Stimulated activated naive CD4-positive, alpha-beta T cell (primary cell): ENCODE data around the gene TRPC4AP.
"Not testable (repeated sequence)": the region's sequence is repeated elsewhere in the genome, so short reads cannot be mapped to it uniquely, and the experiment has no call there.

Source experiments
- DNase-seq, 6 experiments: peaks; one replicate each; lab custom pipeline; 2025; lab: John Stamatoyannopoulos, UW

TRPC4AP gene

GRCh38 chr20:35059110-35059509 is 33.5 kb downstream of the TRPC4AP start:
- DNase-seq = no peak

GRCh38 chr20:35055445-35056276 is 36.9 kb downstream of the TRPC4AP start:
- no peak for DNase-seq

GRCh38 chr20:35054814-35055213 is 37.8 kb downstream of the TRPC4AP start:
- DNase-seq = no peak

GRCh38 chr20:35052616-35053015 is 40.0 kb downstream of the TRPC4AP start:
- DNase-seq = not testable (repeated sequence)

- no peak for DNase-seq
Observed at GRCh38 chr20:35049776-35050352, 42.7 kb downstream of the TRPC4AP start.

- DNase-seq = no peak
Observed at GRCh38 chr20:35048739-35049138, 43.9 kb downstream of the TRPC4AP start.

- no peak for DNase-seq
Observed at GRCh38 chr20:35042268-35042667, 50.3 kb downstream of the TRPC4AP start.

GRCh38 chr20:35040646-35041045 is 52.0 kb downstream of the TRPC4AP start:
- no peak for DNase-seq

GRCh38 chr20:35039846-35040489 is 52.6 kb downstream of the TRPC4AP start:
- DNase-seq = no peak

GRCh38 chr20:35039146-35039545 is 53.5 kb downstream of the TRPC4AP start:
- DNase-seq = no peak

- DNase-seq = no peak
Observed at GRCh38 chr20:35034145-35034544, 58.5 kb downstream of the TRPC4AP start.

GRCh38 chr20:35030136-35030535 is 62.5 kb downstream of the TRPC4AP start:
- no peak for DNase-seq

- no peak for DNase-seq
Observed at GRCh38 chr20:35027301-35027700, 65.3 kb downstream of the TRPC4AP start.

GRCh38 chr20:35025116-35025515 is 67.5 kb downstream of the TRPC4AP start:
- DNase-seq = no peak

- no peak for DNase-seq
Observed at GRCh38 chr20:35023624-35024023, 69.0 kb downstream of the TRPC4AP start.

- DNase-seq = no peak
Observed at GRCh38 chr20:35021831-35022230, 70.8 kb downstream of the TRPC4AP start.

GRCh38 chr20:35021063-35021462 is 71.5 kb downstream of the TRPC4AP start:
- DNase-seq = no peak

- DNase-seq = no peak
Observed at GRCh38 chr20:35020108-35020928, 72.3 kb downstream of the TRPC4AP start.

- DNase-seq = no peak
Observed at GRCh38 chr20:35018590-35019371, 73.8 kb downstream of the TRPC4AP start.

GRCh38 chr20:35017099-35017835 is 75.3 kb downstream of the TRPC4AP start:
- DNase-seq = no peak

GRCh38 chr20:35015863-35016193 is 76.8 kb downstream of the TRPC4AP start:
- DNase-seq = no peak
